Measurements from ENCODE around the gene SKI. TPM values are rescaled to one million over a fixed set of nuclear protein-coding genes. Genes with fewer than 3 reads are reported as not detected.

Gene SKI
- total RNA-seq, 1 donor from 2014 or later: 116 TPM

- no peak for DNase-seq (ENCODE audit: low spot score)
- H3K9me3 Mint-ChIP-seq (ENCODE audit: low read depth): no peaks in the 10 kb centered on the region
- no peak overlapping the region for H3K4me3 Mint-ChIP-seq (ENCODE audit: unreplicated experiment)
- TF ChIP-seq CTCF (IDR thresholded peaks at IDR 0.05): no peak
- H3K27me3 Mint-ChIP-seq (ENCODE audit: low read depth): no peaks in the 10 kb centered on the region
- H3K27ac Mint-ChIP-seq (ENCODE audit: unreplicated experiment): peak overlapping the region; percentile 27
- H3K36me3 Mint-ChIP-seq (ENCODE audit: low read depth): peaks cover 3% of the 10 kb centered on the region
- H3K4me1 Mint-ChIP-seq (ENCODE audit: low read depth): peaks cover 82% of the 10 kb centered on the region
Measured at GRCh38 chr1:2247760-2248126, 19.6 kb downstream of the SKI start.

GRCh38 chr1:2248127-2248826 is 20.2 kb downstream of the SKI start:
- H3K4me3 Mint-ChIP-seq (ENCODE audit: unreplicated experiment): no peak overlapping the region
- H3K27ac Mint-ChIP-seq (ENCODE audit: unreplicated experiment): peak overlapping the region; percentile 54
- peaks cover 76% of the 10 kb centered on the region for H3K4me1 Mint-ChIP-seq (ENCODE audit: low read depth)

GRCh38 chr1:2248854-2249558 is 20.9 kb downstream of the SKI start:
- DNase-seq (ENCODE audit: low spot score): no peak
- H3K27me3 Mint-ChIP-seq (ENCODE audit: low read depth): no peaks in the 10 kb centered on the region
- no peak overlapping the region for H3K4me3 Mint-ChIP-seq (ENCODE audit: unreplicated experiment)
- peaks cover 3% of the 10 kb centered on the region for H3K36me3 Mint-ChIP-seq (ENCODE audit: low read depth)
- no peak for TF ChIP-seq CTCF (IDR thresholded peaks at IDR 0.05)
- H3K4me1 Mint-ChIP-seq (ENCODE audit: low read depth): peaks cover 70% of the 10 kb centered on the region
- H3K9me3 Mint-ChIP-seq (ENCODE audit: low read depth): no peaks in the 10 kb centered on the region
- peak overlapping the region; percentile 43 for H3K27ac Mint-ChIP-seq (ENCODE audit: unreplicated experiment)

More at GRCh38 chr1:2248127-2248826, 20.2 kb downstream of the SKI start:
- Mint-ChIP-seq H3K27me3 (ENCODE audit: low read depth) (no peaks in the 10 kb centered on the region), H3K9me3 (ENCODE audit: low read depth) (no peaks in the 10 kb centered on the region), H3K36me3 (ENCODE audit: low read depth) (peaks cover 3% of the 10 kb centered on the region)
- no peak for TF ChIP-seq CTCF (IDR thresholded peaks at IDR 0.05)
- DNase-seq (ENCODE audit: low spot score): no peak

GRCh38 chr1:2249559-2249906 is 21.4 kb downstream of the SKI start:
- no peak for TF ChIP-seq CTCF (IDR thresholded peaks at IDR 0.05)
- H3K4me3 Mint-ChIP-seq (ENCODE audit: unreplicated experiment): no peak overlapping the region
- no peak overlapping the region for H3K27ac Mint-ChIP-seq (ENCODE audit: unreplicated experiment)
- no peaks in the 10 kb centered on the region for H3K9me3 Mint-ChIP-seq (ENCODE audit: low read depth)
- peaks cover 67% of the 10 kb centered on the region for H3K4me1 Mint-ChIP-seq (ENCODE audit: low read depth)
- DNase-seq (ENCODE audit: low spot score): no peak
- H3K27me3 Mint-ChIP-seq (ENCODE audit: low read depth): no peaks in the 10 kb centered on the region
- H3K36me3 Mint-ChIP-seq (ENCODE audit: low read depth): peaks cover 5% of the 10 kb centered on the region

GRCh38 chr1:2250721-2251281 is 22.7 kb downstream of the SKI start:
- Mint-ChIP-seq H3K27ac (ENCODE audit: unreplicated experiment) (peak overlapping the region; percentile 32), H3K9me3 (ENCODE audit: low read depth) (no peaks in the 10 kb centered on the region), H3K4me3 (ENCODE audit: unreplicated experiment) (no peak overlapping the region), H3K4me1 (ENCODE audit: low read depth) (peaks cover 59% of the 10 kb centered on the region), H3K36me3 (ENCODE audit: low read depth) (peaks cover 5% of the 10 kb centered on the region), H3K27me3 (ENCODE audit: low read depth) (no peaks in the 10 kb centered on the region)
- no peak for DNase-seq (ENCODE audit: low spot score)
- no peak for TF ChIP-seq CTCF (IDR thresholded peaks at IDR 0.05)
